Uterus (tissue), 4 donors: ENCODE results near the gene GPR21. TPM values are rescaled to one million over a fixed set of nuclear protein-coding genes. Genes with fewer than 3 reads are reported as not detected.

Experiments
- DNase-seq, 2 donors: peaks; one replicate each; pipeline ENCODE4 v3.0.0-alpha.2; 2019 to 2020
- H3K27ac ChIP-seq, 2 donors: fragments of 200-600 bp; sonication (generic); 1 replicate in 1 of 2; 2 replicates in 1 of 2; pipeline ENCODE4 v1.5.1; 2016 to 2018
- H3K27me3 ChIP-seq, 2 donors: fragments of 200-600 bp; sonication (generic); one replicate each; pipeline ENCODE4 v1.5.1; 2018 to 2019; ENCODE audit warnings: control low read depth in 1 of 2
- H3K36me3 ChIP-seq, 2 donors: fragments of 200-600 bp; sonication (generic); one replicate each; pipeline ENCODE4 v1.5.1; 2019; ENCODE audit warnings: control low read depth in 1 of 2
- H3K4me1 ChIP-seq, 2 donors: fragments of 200-600 bp; sonication (generic); one replicate each; pipeline ENCODE4 v1.5.1; 2018 to 2019; ENCODE audit warnings: control low read depth in 1 of 2
- H3K4me3 ChIP-seq, 2 donors: fragments of 200-600 bp; sonication (generic); 1 replicate in 1 of 2; 2 replicates in 1 of 2; pipeline ENCODE4 v1.5.1; 2018 to 2019; ENCODE audit warnings: mild to moderate bottlenecking in 1 of 2
- H3K9me3 ChIP-seq, 2 donors: fragments of 200-600 bp; sonication (generic); one replicate each; pipeline ENCODE4 v1.5.1; 2019; ENCODE audit warnings: control low read depth in 1 of 2
- CTCF ChIP-seq, 4 experiments: fragments of 200-600 bp in 2 of 4; fragments of 450-650 bp in 2 of 4; sonication (generic) in 2 of 4; IDR thresholded peaks; one replicate each; pipeline ENCODE4 v1.5.1; 2016 to 2019; ENCODE audit warnings: antibody characterized with exemption in 4 of 4, mild to moderate bottlenecking in 2 of 4, moderate library complexity in 1 of 4
- POLR2A ChIP-seq, 2 donors: fragments of 450-650 bp; IDR thresholded peaks; one replicate each; pipeline ENCODE4 v1.6.1; 2016; ENCODE audit warnings: antibody characterized with exemption in 2 of 2, mild to moderate bottlenecking in 1 of 2, moderate library complexity in 1 of 2
- intact Hi-C: fragments of 100-400 bp; cut with DNase I; formaldehyde crosslinking; loops from one replicate; pipeline ENCODE4 v1.15.1; 2023; ENCODE audit warnings: low total_unique reads
- total RNA-seq, 4 donors: library from RNA; depleted of rRNA in 3 of 4; stranded (reverse); fragments of >200 nt in 3 of 4; gene quantifications; one replicate each; pipeline versions ENCODE4 v1.1.0 to v1.2.4, GENCODE V29; 2014 to 2023
- donor health status: DM: yes; HTN: yes; CAD: no.

Gene GPR21
- total RNA-seq, 4 donors from 2014 or later, result 1.5 to 7.2 (median 4.3) TPM; not detected in 1

GRCh38 chr9:123049589-123050222 is 16.2 kb downstream of the GPR21 start:
- no peak for TF ChIP-seq CTCF (IDR thresholded peaks at IDR 0.05)
- no peak for TF ChIP-seq POLR2A (IDR thresholded peaks at IDR 0.05)
- H3K4me1 ChIP-seq, result no peaks in the 10 kb centered on the region
- no peaks in the 10 kb centered on the region for H3K9me3 ChIP-seq
- peak; percentile 39 to 56 for DNase-seq
- H3K27me3 ChIP-seq, result no peaks in the 10 kb centered on the region
- no peak overlapping the region for H3K4me3 ChIP-seq
- intact Hi-C loops, result no loop called here
- peak overlapping the region; percentile 64 to 78 for H3K27ac ChIP-seq
- no peaks in the 10 kb centered on the region for H3K36me3 ChIP-seq

DNA sequence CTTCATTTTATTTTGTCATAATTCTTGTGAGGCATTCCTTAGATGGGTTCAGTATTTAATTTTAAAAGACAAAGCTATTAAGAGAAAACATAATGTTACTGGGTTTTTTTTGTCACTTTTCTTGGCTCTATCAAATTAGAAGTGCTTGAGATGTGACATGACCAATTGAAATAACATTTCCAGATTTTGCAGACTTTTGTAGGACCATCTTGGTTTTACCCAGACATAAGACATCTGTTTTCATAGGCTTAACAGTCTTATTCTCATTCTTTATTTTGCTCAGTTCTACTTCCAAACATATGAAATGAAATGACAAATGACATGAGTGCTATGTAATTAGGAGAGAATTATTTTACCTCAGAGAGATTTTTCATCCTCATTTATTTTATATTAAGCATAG is 19.6 kb downstream of the GPR21 start:
- no peak for DNase-seq
- no peaks in the 10 kb centered on the region for H3K9me3 ChIP-seq
- peak overlapping the region in 1 of 2 donors; percentile 58 for H3K27ac ChIP-seq
- no peaks in the 10 kb centered on the region for H3K27me3 ChIP-seq
- no peaks in the 10 kb centered on the region for H3K36me3 ChIP-seq
- no peaks in the 10 kb centered on the region for H3K4me1 ChIP-seq
- H3K4me3 ChIP-seq, result no peak overlapping the region
- intact Hi-C loops, result no loop called here
- TF ChIP-seq CTCF (IDR thresholded peaks at IDR 0.05) (no peak), POLR2A (IDR thresholded peaks at IDR 0.05) (no peak)

GRCh38 chr9:123053711-123054110 is 20.2 kb downstream of the GPR21 start:
- peak overlapping the region in 1 of 2 donors; percentile 58 for H3K27ac ChIP-seq
- no peak overlapping the region for H3K4me3 ChIP-seq
- no peaks in the 10 kb centered on the region for H3K4me1 ChIP-seq
- H3K36me3 ChIP-seq, result no peaks in the 10 kb centered on the region
- H3K9me3 ChIP-seq, result no peaks in the 10 kb centered on the region
- intact Hi-C loops, result no loop called here
- no peaks in the 10 kb centered on the region for H3K27me3 ChIP-seq
- DNase-seq, result no peak
- TF ChIP-seq POLR2A (IDR thresholded peaks at IDR 0.05) (no peak), CTCF (IDR thresholded peaks at IDR 0.05) (no peak)

DNA sequence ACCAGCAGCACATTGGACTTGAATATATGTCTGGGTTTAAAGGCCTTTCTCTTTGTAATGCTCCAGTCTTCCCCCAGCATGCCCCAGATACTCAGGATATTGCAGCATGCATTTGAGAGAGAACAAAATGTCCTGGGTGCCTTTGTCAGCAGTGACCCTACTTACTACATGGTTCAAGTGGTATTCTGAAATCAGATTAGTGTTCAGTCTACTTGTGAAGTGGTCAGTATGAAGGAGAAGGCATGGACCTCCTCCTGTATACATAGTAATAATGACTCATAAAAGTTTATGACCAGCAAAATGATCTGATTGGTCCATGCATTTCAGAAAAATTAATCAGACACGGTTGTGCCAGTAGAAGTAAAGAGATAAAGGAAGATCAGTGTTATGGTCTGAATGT is 25.4 kb downstream of the GPR21 start:
- Histone ChIP-seq H3K4me1 (peaks cover 3 to 4% of the 10 kb centered on the region in 2 donors), H3K36me3 (no peaks in the 10 kb centered on the region), H3K4me3 (no peak overlapping the region), H3K27me3 (no peaks in the 10 kb centered on the region), H3K9me3 (no peaks in the 10 kb centered on the region), H3K27ac (no peak overlapping the region)
- no peak for TF ChIP-seq POLR2A (IDR thresholded peaks at IDR 0.05)
- TF ChIP-seq CTCF (IDR thresholded peaks at IDR 0.05), result no peak
- intact Hi-C loops, result no loop called here
- no peak for DNase-seq

DNA sequence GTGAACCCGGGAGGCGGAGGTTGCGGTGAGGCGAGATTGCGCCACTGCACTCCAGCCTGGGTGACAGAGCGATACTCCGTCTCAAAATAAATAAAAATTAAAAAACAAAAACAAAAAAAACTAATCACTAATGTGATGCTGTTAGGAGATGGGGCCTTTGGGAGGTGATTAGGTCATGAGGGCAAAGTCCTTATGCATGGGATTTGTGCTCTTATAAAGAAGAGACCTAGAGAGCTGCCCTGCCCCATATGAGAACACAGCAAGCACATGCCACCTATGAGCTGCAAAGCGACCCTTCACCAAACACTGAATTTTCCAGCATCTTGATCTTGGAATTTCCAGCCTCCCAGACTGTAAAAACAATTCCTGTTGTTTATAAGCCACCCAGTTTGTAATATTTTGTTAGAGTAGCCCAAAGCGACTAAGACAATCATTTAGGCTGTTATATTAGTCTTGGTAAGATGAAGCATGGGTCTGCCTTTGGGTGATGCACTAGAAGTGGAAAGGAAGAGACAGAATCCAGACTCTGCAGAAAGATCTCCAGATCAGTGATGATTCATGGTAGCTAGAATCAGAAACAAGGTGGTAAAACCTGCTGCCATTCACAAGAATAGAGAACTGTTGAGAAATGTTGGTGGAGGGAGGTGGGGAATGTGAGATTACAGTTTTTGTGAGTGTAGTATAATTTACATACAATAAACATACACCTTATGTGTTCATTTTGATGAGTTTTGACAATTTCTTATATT is 26.2 kb downstream of the GPR21 start:
- Histone ChIP-seq H3K27ac (no peak overlapping the region), H3K4me1 (peaks cover 3 to 4% of the 10 kb centered on the region in 2 donors), H3K9me3 (no peaks in the 10 kb centered on the region), H3K27me3 (no peaks in the 10 kb centered on the region), H3K4me3 (no peak overlapping the region), H3K36me3 (no peaks in the 10 kb centered on the region)
- DNase-seq, result no peak
- TF ChIP-seq POLR2A (IDR thresholded peaks at IDR 0.05) (no peak), CTCF (IDR thresholded peaks at IDR 0.05) (no peak)
- intact Hi-C loops, result no loop called here
